HUDEP-2 (cell line): ENCODE data around the gene SFMBT2.
"Not testable (repeated sequence)": the region's sequence is repeated elsewhere in the genome, so short reads cannot be mapped to it uniquely, and the experiment has no call there.

Experiments used
- DNase-seq, 76 experiments: peaks; one replicate each; lab custom pipeline; 2025; ENCODE audit not compliant: unreplicated experiment in 76 of 76; lab: John Stamatoyannopoulos, UW

Gene SFMBT2

GRCh38 chr10:7302392-7302906 is 108.4 kb downstream of the SFMBT2 start:
- DNase-seq, result no peak

DNA sequence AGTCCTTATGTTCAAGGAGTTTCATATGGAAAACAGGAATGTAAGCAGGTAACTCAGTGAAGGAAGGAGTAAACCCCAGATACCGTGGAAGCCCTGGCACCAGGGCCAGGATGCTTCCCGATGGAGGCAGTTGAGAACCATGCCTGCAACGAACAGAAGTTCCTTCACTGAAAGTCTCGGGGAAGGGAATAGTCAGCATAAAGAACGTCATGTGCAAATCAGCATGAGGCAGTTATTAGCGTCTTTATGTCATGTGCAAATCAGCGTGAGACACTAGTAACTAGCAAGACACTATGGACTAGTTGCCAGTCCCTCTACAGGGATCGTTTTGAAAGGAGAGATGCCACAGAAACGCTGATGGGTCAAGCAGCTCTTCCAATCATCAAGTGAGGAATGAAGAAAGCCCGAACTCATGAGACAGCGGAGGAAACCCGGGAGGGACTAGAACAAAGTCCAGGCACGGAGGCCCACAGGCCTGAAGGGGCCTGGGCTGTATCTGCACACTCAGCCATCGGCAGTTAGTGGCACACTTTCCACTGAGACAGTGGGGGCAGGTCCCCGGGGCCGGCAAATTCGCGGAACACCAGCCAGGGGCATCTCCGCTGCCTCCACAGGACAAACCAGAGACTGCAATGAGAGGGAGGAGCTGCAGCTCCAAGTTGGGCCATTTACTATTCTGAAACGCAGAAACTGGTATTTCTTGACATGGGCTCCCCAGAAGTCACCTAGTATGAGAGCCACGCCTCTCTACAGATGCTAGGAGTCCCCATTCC is 109.6 kb downstream of the SFMBT2 start:
- peak in 3 of 76 experiments; percentile 1 to 2 (median 1) for DNase-seq

GRCh38 chr10:7300384-7300971 is 110.4 kb downstream of the SFMBT2 start:
- no peak for DNase-seq

- not testable (repeated sequence) for DNase-seq
These were observed 111.1 kb downstream of the SFMBT2 start for GRCh38 chr10:7299601-7300325.

- DNase-seq, result no peak
These were observed 112.3 kb downstream of the SFMBT2 start for GRCh38 chr10:7298495-7298894.

- no peak for DNase-seq
These were observed 113.7 kb downstream of the SFMBT2 start for GRCh38 chr10:7297094-7297493.

DNA sequence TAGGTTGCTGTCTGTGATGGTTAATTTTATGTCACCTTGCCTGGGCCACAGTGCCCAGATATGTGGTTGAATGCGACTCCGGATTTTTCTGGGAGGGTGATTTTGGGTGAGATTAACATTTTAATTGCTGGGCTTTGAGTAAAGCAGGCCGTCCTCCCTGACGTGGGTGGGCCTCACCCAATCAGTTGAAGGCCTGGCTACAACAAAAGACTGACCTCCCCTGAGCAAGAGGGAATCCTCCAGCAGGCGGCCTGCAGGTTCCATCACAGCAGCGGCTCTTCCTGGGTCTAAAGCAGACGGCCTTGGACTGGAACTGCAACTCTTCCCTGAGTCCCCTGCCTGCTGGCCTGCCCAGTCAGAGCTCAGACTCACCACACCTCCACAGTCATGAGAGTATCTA is 114.2 kb downstream of the SFMBT2 start:
- DNase-seq, result no peak

GRCh38 chr10:7296076-7296475 is 114.8 kb downstream of the SFMBT2 start:
- DNase-seq, result no peak

DNA sequence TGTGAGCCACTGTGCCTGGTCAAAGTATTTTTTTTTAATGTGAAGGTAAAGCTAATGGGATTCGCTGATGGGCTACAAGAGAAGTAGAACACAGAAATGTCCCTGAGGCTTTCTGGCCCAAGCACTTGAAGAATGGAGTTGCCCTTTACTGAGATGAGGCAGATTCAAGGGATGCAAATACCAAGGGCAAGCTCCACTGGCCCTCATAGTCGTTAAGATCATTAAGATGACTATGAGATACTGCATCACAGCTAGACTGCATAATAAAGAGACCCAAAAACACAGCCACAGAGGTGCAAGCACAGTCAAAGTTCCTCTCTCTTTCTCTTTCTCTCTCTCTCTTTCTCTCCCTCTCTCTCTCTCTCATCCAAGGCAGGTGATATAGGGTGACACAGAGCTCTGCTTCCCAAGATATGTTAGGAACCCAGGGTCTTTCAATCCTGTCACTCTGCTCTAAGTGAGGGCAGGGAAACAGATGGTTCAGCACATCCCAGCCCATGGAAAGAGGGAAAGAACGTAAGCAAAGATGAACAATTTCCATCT is 117.4 kb downstream of the SFMBT2 start:
- DNase-seq, result no peak

DNA sequence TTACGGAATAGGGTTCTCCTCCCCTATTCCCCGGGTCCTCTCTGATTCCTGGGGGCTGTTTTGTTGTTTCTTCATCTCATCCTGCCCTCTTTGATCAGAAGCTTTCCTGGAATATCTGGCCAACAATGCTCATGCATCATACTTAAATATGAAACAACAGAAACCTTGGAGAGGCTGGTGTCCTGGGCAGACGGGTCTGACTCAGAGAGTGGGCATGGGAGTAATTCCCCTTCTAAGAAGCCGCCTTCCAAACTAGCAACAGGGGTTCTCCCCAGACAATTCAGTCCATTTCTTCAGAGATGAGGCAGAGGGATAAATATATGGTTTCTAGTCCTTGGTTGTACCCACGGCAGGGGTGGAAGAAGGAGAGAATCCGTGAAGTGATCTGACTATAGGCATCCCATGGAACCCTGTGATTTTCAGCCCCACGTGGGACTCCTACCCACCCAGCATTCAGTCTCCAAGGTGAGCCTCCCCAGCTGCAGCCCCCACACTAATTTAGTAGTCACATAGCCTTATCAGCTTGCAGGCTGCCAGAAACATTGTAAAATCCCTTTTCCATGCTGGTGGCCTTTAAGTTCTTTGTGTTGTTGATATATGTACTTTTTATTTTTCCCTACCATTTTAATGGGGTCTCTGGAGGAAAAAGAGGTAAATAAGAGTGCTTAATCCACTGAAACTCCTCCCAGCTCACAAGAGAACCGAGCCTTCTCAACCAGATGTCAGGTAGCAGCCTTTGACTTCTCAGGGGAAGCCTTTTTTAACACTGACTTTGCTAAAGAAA is 119.2 kb downstream of the SFMBT2 start:
- no peak for DNase-seq

DNA sequence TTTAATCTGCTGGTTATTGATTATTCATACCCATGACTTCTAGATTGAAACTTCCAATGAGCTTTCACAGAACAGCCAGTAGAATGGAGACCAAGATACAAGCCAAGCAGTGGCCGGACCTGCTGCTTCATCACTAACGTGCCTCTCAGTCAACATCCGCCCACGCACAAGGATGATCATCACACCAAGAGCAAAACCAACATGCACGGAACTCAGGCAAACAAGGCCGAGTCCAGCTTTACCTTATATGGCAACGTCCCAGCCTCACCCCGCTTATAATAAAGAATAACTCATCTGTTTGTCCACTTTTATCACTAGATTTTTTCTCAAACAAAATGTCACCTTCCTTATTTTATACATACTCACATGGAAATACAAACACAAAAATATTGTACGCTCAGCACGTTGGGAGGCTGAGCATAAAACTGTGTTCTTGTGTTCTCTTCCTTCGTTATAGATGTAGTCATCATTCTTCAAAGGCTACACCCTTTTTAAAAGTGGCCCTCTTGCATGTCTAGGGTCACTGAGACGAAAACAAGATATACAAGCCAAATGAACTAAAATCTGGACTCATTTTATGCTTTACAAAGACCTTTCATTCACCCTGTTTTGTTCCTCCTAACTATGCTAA is 122.7 kb downstream of the SFMBT2 start:
- no peak for DNase-seq

DNA sequence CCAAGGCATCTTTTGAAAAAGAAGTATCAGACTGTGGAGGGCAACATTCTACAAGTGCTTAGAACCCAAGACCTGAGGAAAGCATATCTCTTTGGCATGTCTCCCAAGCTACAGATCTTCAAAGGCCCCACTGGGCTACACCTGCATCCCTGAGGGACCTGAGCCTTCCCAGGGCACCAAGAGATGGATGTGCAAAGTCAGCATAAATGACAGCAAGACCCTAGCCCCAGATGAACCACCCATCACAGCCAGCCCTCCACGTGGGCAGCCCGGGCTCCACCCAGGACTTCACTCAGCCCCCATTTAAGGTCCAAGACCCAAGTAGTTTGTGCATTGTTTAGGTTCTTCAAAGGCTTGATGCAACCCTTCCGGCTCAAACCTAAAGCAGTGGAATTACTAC is 123.5 kb downstream of the SFMBT2 start:
- no peak for DNase-seq

GRCh38 chr10:7285522-7286322 is 125.1 kb downstream of the SFMBT2 start:
- no peak for DNase-seq

- DNase-seq, result no peak
These were observed 127.6 kb downstream of the SFMBT2 start for GRCh38 chr10:7283246-7283645.

DNA sequence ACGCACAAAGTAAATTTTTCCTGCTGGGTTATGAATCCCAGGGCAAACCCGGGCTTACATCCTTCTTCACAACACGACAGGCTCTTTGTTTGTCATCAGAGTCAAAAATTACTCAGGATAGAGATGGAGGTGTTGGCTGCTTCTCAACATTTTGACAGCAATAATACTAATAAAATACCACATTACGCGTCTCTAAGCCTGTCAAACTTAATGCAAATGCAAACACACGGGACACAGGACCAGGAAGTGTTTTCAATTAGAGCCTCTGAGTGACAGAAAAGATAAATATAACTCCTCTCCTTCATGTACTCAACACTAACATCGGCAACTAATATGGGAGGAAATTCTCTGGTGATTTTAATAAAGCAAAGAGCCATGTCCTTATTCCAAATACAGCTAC is 128.4 kb downstream of the SFMBT2 start:
- DNase-seq, result no peak

DNA sequence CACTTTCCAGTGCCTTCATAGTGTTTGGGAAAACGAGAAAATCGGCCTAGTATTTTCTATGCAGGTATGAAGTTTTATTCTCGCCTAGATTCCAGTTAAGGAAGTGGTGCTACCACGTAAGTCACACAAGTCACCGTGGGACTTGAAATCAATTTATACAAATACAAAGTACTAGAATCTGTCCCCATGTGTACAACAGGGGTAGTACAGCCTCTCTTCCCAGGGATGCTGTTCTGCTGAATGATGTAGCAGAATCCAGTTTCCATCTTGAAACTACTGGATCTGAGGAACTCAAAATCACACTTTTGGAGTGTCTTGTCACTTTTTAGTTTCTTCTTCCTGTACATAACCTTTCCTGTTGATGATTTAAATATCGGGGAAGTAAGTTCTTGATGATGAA is 129.4 kb downstream of the SFMBT2 start:
- DNase-seq, result no peak

- no peak for DNase-seq
These were observed 131.5 kb downstream of the SFMBT2 start for GRCh38 chr10:7279303-7279702.

DNA sequence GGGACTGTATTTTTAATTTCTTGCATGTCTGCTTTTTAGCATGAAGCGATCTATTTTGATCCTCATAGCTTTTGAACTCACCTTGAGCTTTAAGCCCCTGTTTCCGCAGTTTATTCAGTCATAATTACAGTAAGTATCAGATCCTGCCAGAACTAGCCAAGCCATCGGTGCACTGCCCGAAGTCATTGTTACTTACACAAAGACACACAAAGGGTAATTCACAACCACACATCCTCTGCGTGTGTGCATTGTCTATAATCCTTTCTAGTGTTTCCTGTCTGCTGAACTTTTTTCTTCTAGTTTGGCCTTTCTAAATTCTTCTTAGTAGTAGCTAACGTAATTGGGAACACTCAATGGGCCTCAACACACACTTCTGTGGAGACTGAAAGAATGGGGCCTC is 133.0 kb downstream of the SFMBT2 start:
- no peak for DNase-seq

DNA sequence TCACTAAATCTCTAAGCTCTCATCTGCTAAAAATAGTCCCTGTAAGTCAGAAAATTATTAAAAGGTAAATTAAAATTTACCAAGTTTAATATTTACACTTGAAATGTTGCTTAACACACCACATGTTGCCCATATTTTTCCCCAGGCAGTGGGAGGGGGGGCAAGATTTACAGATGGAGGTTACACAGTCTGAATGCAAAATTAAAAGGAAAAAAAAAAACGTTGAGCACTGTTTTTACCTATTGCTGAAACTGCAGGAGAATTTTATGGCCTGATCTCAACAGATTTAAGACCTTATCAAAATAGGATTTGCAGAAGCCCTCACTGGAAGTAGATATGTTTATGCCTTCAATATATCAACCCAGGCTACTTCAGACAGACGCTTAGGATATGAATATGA is 133.4 kb downstream of the SFMBT2 start:
- DNase-seq, result no peak
